Measurements from ENCODE around the gene UBE4A.
A peak's percentile ranks its signal among the peaks of the same experiment; 100 is the strongest.
"Not testable (repeated sequence)": the region's sequence is repeated elsewhere in the genome, so short reads cannot be mapped to it uniquely, and the experiment has no call there.

The UBE4A gene

GRCh38 chr11:118406599-118407166 lies 47.3 kb downstream of the UBE4A start:
- no peak for DNase-seq

- no peak for DNase-seq
Measured at GRCh38 chr11:118410055-118410745, 50.8 kb downstream of the UBE4A start.

- no peak for DNase-seq
Measured at GRCh38 chr11:118411530-118411929, 52.1 kb downstream of the UBE4A start.

GRCh38 chr11:118412921-118413320 lies 53.5 kb downstream of the UBE4A start:
- DNase-seq: no peak

GRCh38 chr11:118415062-118415738 lies 55.8 kb downstream of the UBE4A start:
- no peak for DNase-seq

GRCh38 chr11:118415739-118416068 lies 56.3 kb downstream of the UBE4A start:
- DNase-seq: no peak

- DNase-seq: not testable (repeated sequence)
Measured at GRCh38 chr11:118416900-118417299, 57.5 kb downstream of the UBE4A start.

GRCh38 chr11:118417801-118418200 lies 58.4 kb downstream of the UBE4A start:
- no peak for DNase-seq

GRCh38 chr11:118418766-118419165 lies 59.4 kb downstream of the UBE4A start:
- DNase-seq: no peak

- no peak for DNase-seq
Measured at GRCh38 chr11:118427707-118428106, 68.3 kb downstream of the UBE4A start.

- no peak for DNase-seq
Measured at GRCh38 chr11:118430956-118431355, 71.6 kb downstream of the UBE4A start.

GRCh38 chr11:118434123-118434552 lies 74.7 kb downstream of the UBE4A start:
- DNase-seq: no peak

GRCh38 chr11:118434553-118435289 lies 75.3 kb downstream of the UBE4A start:
- peak; percentile 44 for DNase-seq

- peak; percentile 49 for DNase-seq
Measured at GRCh38 chr11:118435290-118435892, 76.0 kb downstream of the UBE4A start.

- peak; percentile 94 for DNase-seq
Measured at GRCh38 chr11:118435893-118436624, 76.7 kb downstream of the UBE4A start, which contains the start of gene KMT2A. TSS of gene KMT2A (plus strand) at chr11:118436492. CDS start at chr11:118436513, 21 bp downstream.

- peak; percentile 51 for DNase-seq
Measured at GRCh38 chr11:118436639-118437207, 77.3 kb downstream of the UBE4A start.

- DNase-seq: peak; percentile 45
Measured at GRCh38 chr11:118437208-118438125, 78.1 kb downstream of the UBE4A start.

- peak; percentile 35 for DNase-seq
Measured at GRCh38 chr11:118438314-118438931, 79.0 kb downstream of the UBE4A start.

- DNase-seq: no peak
Measured at GRCh38 chr11:118439646-118440045, 80.2 kb downstream of the UBE4A start.

GRCh38 chr11:118441770-118442275 lies 82.4 kb downstream of the UBE4A start:
- no peak for DNase-seq
